Osteocyte (in vitro differentiated cells): ENCODE measurements around the gene NDUFA11. TPM values are rescaled to one million over a fixed set of nuclear protein-coding genes. Genes with fewer than 3 reads are reported as not detected.

Experiments used
- DNase-seq: peaks from one replicate; pipeline ENCODE4 v3.0.0; 2021; ENCODE audit warnings: mixed read lengths; ENCODE audit not compliant: unreplicated experiment; ENCODE audit errors: extremely low spot score
- H3K27ac Mint-ChIP-seq: one replicate; pipeline ENCODE4 v1.8.0; 2021; ENCODE audit warnings: mild to moderate bottlenecking, mixed read lengths; ENCODE audit not compliant: unreplicated experiment
- H3K27me3 Mint-ChIP-seq: one replicate; pipeline ENCODE4 v1.8.0; 2021; ENCODE audit warnings: mixed read lengths; ENCODE audit not compliant: unreplicated experiment
- H3K36me3 Mint-ChIP-seq: one replicate; pipeline ENCODE4 v1.8.0; 2021; ENCODE audit warnings: mixed read lengths; ENCODE audit not compliant: unreplicated experiment
- H3K4me1 Mint-ChIP-seq: one replicate; pipeline ENCODE4 v1.8.0; 2021; ENCODE audit warnings: mixed read lengths; ENCODE audit not compliant: unreplicated experiment
- H3K4me3 Mint-ChIP-seq: one replicate; pipeline ENCODE4 v1.8.0; 2021; ENCODE audit warnings: mild to moderate bottlenecking, moderate library complexity, mixed read lengths; ENCODE audit not compliant: unreplicated experiment
- H3K9me3 Mint-ChIP-seq: one replicate; pipeline ENCODE4 v1.8.0; 2021; ENCODE audit warnings: mixed read lengths; ENCODE audit not compliant: unreplicated experiment
- CTCF ChIP-seq: fragments of 200-600 bp; sonication (generic); IDR thresholded peaks from 2 replicates; pipeline ENCODE4 v1.5.0; 2021; ENCODE audit warnings: antibody characterized with exemption, mild to moderate bottlenecking, moderate library complexity
- total RNA-seq: library from RNA; stranded (reverse); gene quantifications from 2 replicates; pipeline ENCODE4 v1.2.1, GENCODE V29; 2021

NDUFA11 gene
- total RNA-seq, 1 donor from 2014 or later, result 259 TPM

- peak overlapping the region; percentile 99 for H3K27ac Mint-ChIP-seq
- peaks cover 7% of the 10 kb centered on the region for H3K36me3 Mint-ChIP-seq
- H3K9me3 Mint-ChIP-seq, result no peaks in the 10 kb centered on the region
- peaks cover 23% of the 10 kb centered on the region for H3K4me1 Mint-ChIP-seq
- peak overlapping the region; percentile 94 for H3K4me3 Mint-ChIP-seq
- TF ChIP-seq CTCF, result no peak
- no peaks in the 10 kb centered on the region for H3K27me3 Mint-ChIP-seq
- no peak for DNase-seq
Observed at GRCh38 chr19:5903056-5903623, 450 bp downstream of the NDUFA11 start.

GRCh38 chr19:5900976-5901375 lies 2.6 kb downstream of the NDUFA11 start:
- no peak for TF ChIP-seq CTCF
- no peak for DNase-seq
- H3K27ac Mint-ChIP-seq, result no peak overlapping the region
- H3K4me3 Mint-ChIP-seq, result no peak overlapping the region
- H3K36me3 Mint-ChIP-seq, result peaks cover 7% of the 10 kb centered on the region
- no peaks in the 10 kb centered on the region for H3K27me3 Mint-ChIP-seq
- H3K9me3 Mint-ChIP-seq, result no peaks in the 10 kb centered on the region
- peaks cover 18% of the 10 kb centered on the region for H3K4me1 Mint-ChIP-seq

- no peak for TF ChIP-seq CTCF
- H3K27me3 Mint-ChIP-seq, result no peaks in the 10 kb centered on the region
- no peak for DNase-seq
- H3K4me1 Mint-ChIP-seq, result peaks cover 14% of the 10 kb centered on the region
- H3K9me3 Mint-ChIP-seq, result no peaks in the 10 kb centered on the region
- H3K27ac Mint-ChIP-seq, result no peak overlapping the region
- peaks cover 10% of the 10 kb centered on the region for H3K36me3 Mint-ChIP-seq
- no peak overlapping the region for H3K4me3 Mint-ChIP-seq
Observed at GRCh38 chr19:5899728-5900526, 3.7 kb downstream of the NDUFA11 start.

- no peak overlapping the region for H3K27ac Mint-ChIP-seq
- peaks cover 7% of the 10 kb centered on the region for H3K4me1 Mint-ChIP-seq
- no peak overlapping the region for H3K4me3 Mint-ChIP-seq
Observed at GRCh38 chr19:5897189-5897969, 6.2 kb downstream of the NDUFA11 start.

More at GRCh38 chr19:5897189-5897969, 6.2 kb downstream of the NDUFA11 start:
- no peak for TF ChIP-seq CTCF
- H3K36me3 Mint-ChIP-seq, result peaks cover 10% of the 10 kb centered on the region
- no peaks in the 10 kb centered on the region for H3K27me3 Mint-ChIP-seq
- no peak for DNase-seq
- H3K9me3 Mint-ChIP-seq, result no peaks in the 10 kb centered on the region
